Endothelial cell (in vitro differentiated cells): Measurements from ENCODE around the gene EN1. TPM values are rescaled to one million over a fixed set of nuclear protein-coding genes. Genes with fewer than 3 reads are reported as not detected.
A peak's percentile ranks its signal among the peaks of the same experiment; 100 is the strongest.

Source experiments
- DNase-seq: peaks from one replicate; pipeline ENCODE4 v3.0.0; 2021; ENCODE audit warnings: low spot score
- H3K27ac Mint-ChIP-seq: one replicate; pipeline ENCODE4 v1.8.0; 2021; ENCODE audit warnings: mixed read lengths, inconsistent platforms; ENCODE audit not compliant: unreplicated experiment
- H3K27me3 Mint-ChIP-seq: one replicate; pipeline ENCODE4 v1.8.0; 2021; ENCODE audit warnings: mild to moderate bottlenecking, moderate library complexity, mixed read lengths, inconsistent platforms; ENCODE audit not compliant: unreplicated experiment
- H3K36me3 Mint-ChIP-seq: one replicate; pipeline ENCODE4 v1.8.0; 2021; ENCODE audit warnings: mild to moderate bottlenecking, low read depth, mixed read lengths, inconsistent platforms; ENCODE audit not compliant: unreplicated experiment
- H3K4me1 Mint-ChIP-seq: one replicate; pipeline ENCODE4 v1.8.0; 2021; ENCODE audit warnings: mild to moderate bottlenecking, mixed read lengths, inconsistent platforms; ENCODE audit not compliant: unreplicated experiment
- H3K4me3 Mint-ChIP-seq: one replicate; pipeline ENCODE4 v1.8.0; 2021; ENCODE audit warnings: mild to moderate bottlenecking, mixed read lengths, inconsistent platforms; ENCODE audit not compliant: unreplicated experiment
- H3K9me3 Mint-ChIP-seq: one replicate; pipeline ENCODE4 v1.8.0; 2021; ENCODE audit warnings: mixed read lengths, inconsistent platforms; ENCODE audit not compliant: unreplicated experiment
- total RNA-seq: library from RNA; stranded (reverse); fragmentation: NEBNext Ultra II Directional; extraction: Animal tissue kit (Norgen Biotek cat#: 25700); gene quantifications from one replicate; pipeline ENCODE4 v1.2.1, GENCODE V29; 2021; ENCODE audit not compliant: unreplicated experiment
- TF ChIP-seq, protein P1 (sequence below): fragments of 200-600 bp; sonication (generic); IDR thresholded peaks from one replicate; pipeline ENCODE4 v1.5.0; 2021; ENCODE audit warnings: antibody characterized with exemption; ENCODE audit not compliant: unreplicated experiment

The EN1 gene
- total RNA-seq, 1 donor from 2014 or later = 0.87 TPM

- H3K4me3 Mint-ChIP-seq = no peak overlapping the region
- TF ChIP-seq, protein P1, sequence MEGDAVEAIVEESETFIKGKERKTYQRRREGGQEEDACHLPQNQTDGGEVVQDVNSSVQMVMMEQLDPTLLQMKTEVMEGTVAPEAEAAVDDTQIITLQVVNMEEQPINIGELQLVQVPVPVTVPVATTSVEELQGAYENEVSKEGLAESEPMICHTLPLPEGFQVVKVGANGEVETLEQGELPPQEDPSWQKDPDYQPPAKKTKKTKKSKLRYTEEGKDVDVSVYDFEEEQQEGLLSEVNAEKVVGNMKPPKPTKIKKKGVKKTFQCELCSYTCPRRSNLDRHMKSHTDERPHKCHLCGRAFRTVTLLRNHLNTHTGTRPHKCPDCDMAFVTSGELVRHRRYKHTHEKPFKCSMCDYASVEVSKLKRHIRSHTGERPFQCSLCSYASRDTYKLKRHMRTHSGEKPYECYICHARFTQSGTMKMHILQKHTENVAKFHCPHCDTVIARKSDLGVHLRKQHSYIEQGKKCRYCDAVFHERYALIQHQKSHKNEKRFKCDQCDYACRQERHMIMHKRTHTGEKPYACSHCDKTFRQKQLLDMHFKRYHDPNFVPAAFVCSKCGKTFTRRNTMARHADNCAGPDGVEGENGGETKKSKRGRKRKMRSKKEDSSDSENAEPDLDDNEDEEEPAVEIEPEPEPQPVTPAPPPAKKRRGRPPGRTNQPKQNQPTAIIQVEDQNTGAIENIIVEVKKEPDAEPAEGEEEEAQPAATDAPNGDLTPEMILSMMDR = no peak
- H3K27ac Mint-ChIP-seq = peak overlapping the region; percentile 28
- H3K27me3 Mint-ChIP-seq = peaks cover 1% of the 10 kb centered on the region
- H3K4me1 Mint-ChIP-seq = peaks cover 22% of the 10 kb centered on the region
- no peak for DNase-seq
- H3K9me3 Mint-ChIP-seq = no peaks in the 10 kb centered on the region
- no peaks in the 10 kb centered on the region for H3K36me3 Mint-ChIP-seq
Observed at GRCh38 chr2:118806797-118807667, 40.4 kb downstream of the EN1 start.

GRCh38 chr2:118805064-118805690 lies 42.3 kb downstream of the EN1 start:
- TF ChIP-seq, protein P1 = no peak
- peaks cover 1% of the 10 kb centered on the region for H3K27me3 Mint-ChIP-seq
- no peak overlapping the region for H3K4me3 Mint-ChIP-seq
- H3K4me1 Mint-ChIP-seq = peaks cover 22% of the 10 kb centered on the region
- no peak for DNase-seq
- no peaks in the 10 kb centered on the region for H3K36me3 Mint-ChIP-seq
- no peaks in the 10 kb centered on the region for H3K9me3 Mint-ChIP-seq
- no peak overlapping the region for H3K27ac Mint-ChIP-seq

- Mint-ChIP-seq H3K4me1 (peaks cover 19% of the 10 kb centered on the region), H3K9me3 (no peaks in the 10 kb centered on the region), H3K27me3 (peaks cover 1% of the 10 kb centered on the region), H3K27ac (no peak overlapping the region), H3K36me3 (no peaks in the 10 kb centered on the region), H3K4me3 (no peak overlapping the region)
- TF ChIP-seq, protein P1 = no peak
- no peak for DNase-seq
Observed at GRCh38 chr2:118803012-118803411, 44.4 kb downstream of the EN1 start.

DNA sequence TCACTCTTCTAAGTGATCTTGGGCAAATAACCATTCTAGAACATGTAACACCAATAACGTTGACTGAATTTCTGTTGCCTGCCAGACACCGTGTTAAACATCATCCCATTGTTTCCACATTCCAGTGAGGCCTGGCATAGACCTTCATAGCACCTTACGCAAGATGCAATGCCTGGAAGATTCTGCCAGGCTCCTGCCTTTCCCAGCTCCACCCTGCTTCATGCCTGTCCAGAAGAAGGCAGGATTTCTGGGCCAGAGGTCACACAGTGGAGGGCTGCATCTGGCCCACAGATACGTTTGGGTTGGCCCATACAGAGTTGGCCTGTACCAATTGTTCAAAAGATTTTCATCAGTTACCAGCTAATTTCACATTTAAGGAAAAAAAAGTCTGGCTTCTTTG lies 46.3 kb downstream of the EN1 start:
- Mint-ChIP-seq H3K4me1 (peaks cover 2% of the 10 kb centered on the region), H3K36me3 (no peaks in the 10 kb centered on the region), H3K4me3 (no peak overlapping the region), H3K9me3 (no peaks in the 10 kb centered on the region), H3K27ac (no peak overlapping the region), H3K27me3 (peaks cover 2% of the 10 kb centered on the region)
- TF ChIP-seq, protein P1 = no peak
- DNase-seq = no peak

DNA sequence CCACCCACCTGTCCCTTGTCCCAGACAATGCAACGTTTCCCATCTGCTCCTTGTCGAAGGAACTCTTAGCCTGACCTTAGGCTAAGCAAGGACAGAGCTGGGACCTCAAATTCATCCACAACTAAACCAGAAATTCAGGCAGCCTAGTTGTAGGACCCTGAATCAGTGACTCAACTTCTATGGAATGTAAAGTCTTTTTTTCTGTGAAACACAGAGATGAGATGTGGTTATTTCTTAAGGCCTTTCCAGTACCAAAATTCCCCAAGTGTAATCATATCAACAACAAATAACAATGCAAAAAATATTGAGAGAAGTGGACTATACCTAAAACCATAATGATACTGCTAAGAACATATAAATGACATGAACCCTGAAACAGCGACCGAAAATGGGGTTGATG lies 46.7 kb downstream of the EN1 start:
- Mint-ChIP-seq H3K27ac (no peak overlapping the region), H3K27me3 (peaks cover 2% of the 10 kb centered on the region), H3K4me3 (no peak overlapping the region), H3K4me1 (no peaks in the 10 kb centered on the region), H3K36me3 (no peaks in the 10 kb centered on the region), H3K9me3 (no peaks in the 10 kb centered on the region)
- no peak for DNase-seq
- TF ChIP-seq, protein P1 = no peak
